GM19438 (cell line): ENCODE measurements around the gene PNMA8C.
"Not testable (repeated sequence)": the region's sequence is repeated elsewhere in the genome, so short reads cannot be mapped to it uniquely, and the experiment has no call there.

ENCODE experiments used
- ATAC-seq: cut with Tn5 transposase; IDR thresholded peaks from one replicate; pipeline ENCODE4 v1.9.1; 2021; ENCODE audit warnings: low read depth; ENCODE audit not compliant: unreplicated experiment

The PNMA8C gene

GRCh38 chr19:46391296-46392251 is 37.2 kb downstream of the PNMA8C start:
- no peak for ATAC-seq

DNA sequence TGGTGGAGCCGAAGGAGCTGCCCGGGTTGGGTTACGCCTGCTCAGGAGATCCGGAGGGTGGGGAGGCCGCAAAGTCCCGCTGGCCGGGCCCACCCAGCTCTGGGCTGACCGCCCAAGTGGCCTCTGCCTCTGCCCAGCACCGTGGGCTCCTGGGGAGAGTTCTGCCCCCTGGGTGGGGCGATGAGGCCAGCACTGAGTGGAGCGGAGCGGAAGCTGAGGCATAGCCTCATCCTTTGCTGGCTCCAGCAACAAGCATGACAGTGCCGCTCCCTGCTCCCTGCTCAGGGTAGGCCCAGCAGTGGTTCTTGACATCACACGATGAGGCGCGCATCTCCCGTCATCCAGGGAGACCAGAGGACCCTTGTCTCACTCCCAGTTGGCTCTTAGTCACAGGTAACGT is 37.9 kb downstream of the PNMA8C start:
- ATAC-seq, result no peak

DNA sequence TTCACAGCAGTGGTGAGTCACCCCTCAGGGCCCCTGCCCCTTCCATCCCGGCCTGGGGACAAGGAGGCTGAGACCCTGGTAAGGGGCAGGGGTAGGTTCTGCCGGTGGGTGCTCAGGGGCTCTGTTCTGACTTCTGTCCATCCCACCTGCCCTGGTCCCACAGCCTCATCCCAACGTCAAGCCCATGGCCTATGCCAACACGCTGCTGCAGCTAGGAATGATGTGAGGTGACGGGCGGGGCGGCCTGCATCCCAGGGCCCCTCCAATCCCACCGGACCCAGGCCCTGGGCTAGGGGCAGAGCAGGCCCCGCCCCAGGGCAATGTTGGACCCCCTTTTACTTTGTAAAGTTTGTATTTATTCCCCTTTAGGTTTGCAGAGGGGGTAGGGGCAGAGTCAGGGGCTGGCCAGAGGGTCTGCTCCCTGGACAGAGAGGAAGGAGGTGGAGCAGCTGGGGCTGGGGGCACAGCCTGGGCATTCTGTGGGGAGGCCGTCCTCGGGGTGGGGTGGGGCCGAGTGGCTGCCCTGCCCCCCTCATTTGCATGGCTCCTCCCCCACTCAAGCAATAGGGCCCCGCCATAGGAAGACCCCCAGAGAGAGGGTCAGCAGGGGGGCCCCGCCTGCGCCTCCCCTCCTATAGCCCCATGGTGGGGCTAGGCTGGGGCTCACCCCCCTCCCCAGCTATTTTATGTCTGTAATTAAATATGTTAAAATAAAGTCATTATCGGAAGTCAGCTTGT is 38.4 kb downstream of the PNMA8C start:
- ATAC-seq, result no peak

GRCh38 chr19:46388311-46389095 is 40.2 kb downstream of the PNMA8C start:
- ATAC-seq, result no peak

- no peak for ATAC-seq
Measured at GRCh38 chr19:46387713-46388130, 41.0 kb downstream of the PNMA8C start.

DNA sequence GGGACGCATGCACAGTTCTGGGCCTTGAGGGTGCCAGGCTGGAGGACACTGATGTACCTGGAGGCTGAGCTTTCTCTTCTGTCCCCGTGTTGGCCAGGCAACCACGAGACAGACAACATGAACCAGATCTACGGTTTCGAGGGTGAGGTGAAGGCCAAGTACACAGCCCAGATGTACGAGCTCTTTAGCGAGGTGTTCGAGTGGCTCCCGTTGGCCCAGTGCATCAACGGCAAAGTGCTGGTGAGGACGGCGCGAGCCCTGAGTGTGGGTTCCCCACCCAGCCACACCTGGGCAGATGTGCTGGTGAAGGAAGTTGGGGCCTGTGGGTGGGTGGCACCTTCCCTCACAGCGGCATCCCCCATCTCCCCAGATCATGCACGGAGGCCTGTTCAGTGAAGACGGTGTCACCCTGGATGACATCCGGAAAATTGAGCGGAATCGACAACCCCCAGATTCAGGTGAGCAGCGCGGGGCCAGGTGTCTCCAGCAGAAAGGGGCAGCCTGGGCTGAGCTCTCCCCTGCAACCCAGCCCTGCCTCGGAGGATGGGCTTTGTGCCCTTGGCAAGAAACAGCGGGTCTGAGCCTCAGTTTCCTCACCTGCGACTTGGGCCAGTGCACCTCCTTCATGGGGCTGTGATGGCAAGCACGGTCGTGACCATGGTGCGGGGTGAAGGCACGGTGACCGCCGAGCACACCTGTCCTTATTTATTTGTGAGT is 41.6 kb downstream of the PNMA8C start:
- ATAC-seq, result no peak

- no peak for ATAC-seq
Measured at GRCh38 chr19:46386151-46386550, 42.6 kb downstream of the PNMA8C start.

DNA sequence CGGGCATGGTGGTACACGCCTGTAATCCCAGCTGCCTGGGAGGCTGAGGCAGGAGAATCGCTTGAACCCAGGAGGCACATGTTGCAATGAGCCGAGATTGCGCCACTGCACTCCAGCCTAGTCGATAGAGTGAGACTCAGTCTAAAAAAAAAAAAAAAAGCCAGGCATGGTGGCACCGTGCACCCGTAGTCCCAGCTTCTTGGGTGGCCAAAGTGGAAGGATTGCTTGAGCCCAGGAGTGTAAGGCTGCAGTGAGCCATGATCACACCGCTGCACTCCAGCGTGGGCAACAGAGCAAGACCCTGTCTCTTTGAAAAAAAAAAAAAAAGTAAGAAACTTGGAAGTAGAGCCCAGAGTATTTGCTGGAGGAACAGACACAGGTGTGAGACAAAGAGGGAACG is 43.1 kb downstream of the PNMA8C start:
- no peak for ATAC-seq

GRCh38 chr19:46384396-46384795 is 44.3 kb downstream of the PNMA8C start:
- no peak for ATAC-seq

GRCh38 chr19:46383846-46384245 is 44.9 kb downstream of the PNMA8C start:
- ATAC-seq, result no peak

- ATAC-seq, result no peak
Measured at GRCh38 chr19:46383171-46383815, 45.4 kb downstream of the PNMA8C start.

DNA sequence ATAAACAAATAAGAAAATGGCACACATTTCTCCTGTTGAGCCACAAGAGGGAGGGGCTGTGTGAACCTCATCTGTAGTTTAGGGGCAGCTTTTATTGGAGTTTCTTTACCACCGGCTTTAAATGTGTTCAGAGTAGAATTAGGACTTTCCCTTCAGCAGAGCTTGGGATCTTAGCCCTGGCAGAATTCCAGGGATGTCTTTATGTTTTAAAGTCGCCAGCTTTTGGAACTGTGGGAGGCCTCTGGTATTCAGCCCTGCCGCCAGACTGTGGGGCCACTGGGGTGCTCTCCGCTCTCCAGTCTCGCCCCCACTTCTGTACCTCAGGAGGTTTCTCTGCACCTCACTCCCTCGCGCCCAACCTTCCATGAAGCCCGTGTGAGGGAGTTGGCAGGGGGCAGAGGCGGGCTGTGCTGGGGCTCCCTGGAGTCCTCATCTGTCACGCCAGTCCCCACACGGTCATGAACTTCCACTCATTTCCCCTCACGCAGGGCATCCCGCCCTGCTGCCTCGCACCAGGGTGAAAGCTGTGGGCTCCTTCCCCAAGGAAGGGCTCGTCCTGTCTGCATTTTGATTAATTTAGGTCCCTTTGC is 46.9 kb downstream of the PNMA8C start:
- ATAC-seq, result no peak

- no peak for ATAC-seq
Measured at GRCh38 chr19:46381346-46381745, 47.4 kb downstream of the PNMA8C start.

GRCh38 chr19:46380690-46381089 is 48.0 kb downstream of the PNMA8C start:
- no peak for ATAC-seq

GRCh38 chr19:46378268-46378667 is 50.5 kb downstream of the PNMA8C start:
- ATAC-seq, result no peak

- no peak for ATAC-seq
Measured at GRCh38 chr19:46376241-46377153, 52.2 kb downstream of the PNMA8C start.

- ATAC-seq, result not testable (repeated sequence)
Measured at GRCh38 chr19:46375476-46376067, 53.2 kb downstream of the PNMA8C start.
